H1 (cell line): Measurements from ENCODE around the gene ZNG1C. TPM values are rescaled to one million over a fixed set of nuclear protein-coding genes. Genes with fewer than 3 reads are reported as not detected.
"Not testable (repeated sequence)": the region's sequence is repeated elsewhere in the genome, so short reads cannot be mapped to it uniquely, and the experiment has no call there.

Experiments
- CTCF ChIA-PET: fragments of 300-600 bp; sonication (Branson Sonifier 250); formaldehyde crosslinking; loops from one replicate; lab custom pipeline; 2021; ENCODE audit not compliant: partially characterized antibody; lab: Charles Lee
- POLR2A ChIA-PET: fragments of 300-600 bp; sonication (Branson Sonifier 250); formaldehyde crosslinking; loops from one replicate; lab custom pipeline; 2021; ENCODE audit warnings: inconsistent platforms; ENCODE audit not compliant: partially characterized antibody; lab: Charles Lee
- DNase-seq, 2 experiments: peaks; one replicate each; pipeline versions ENCODE4 v3.0.0 to v3.0.0-alpha.2; 2010 to 2022; ENCODE audit warnings: low spot score in 2 of 2, low read depth in 1 of 2, mixed read lengths in 1 of 2
- FAIRE-seq: peaks from 2 replicates; lab custom pipeline; 2011; peaks lifted over from hg19 to GRCh38; lab: Jason Lieb, UNC
- H2AFZ ChIP-seq: 2 replicates; pipeline ENCODE4 v1.8.1; 2012; ENCODE audit warnings: low read length, inconsistent platforms
- H2AK5ac ChIP-seq: 2 replicates; pipeline ENCODE4 v1.6.1; 2013; ENCODE audit warnings: low read depth, low read length
- H2BK120ac ChIP-seq: replicated peaks from 2 replicates; pipeline ENCODE3; 2013; ENCODE audit warnings: low read depth, low read length, inconsistent platforms
- H2BK12ac ChIP-seq: 2 replicates; pipeline ENCODE4 v1.6.1; 2013; ENCODE audit warnings: low read depth, low read length
- H2BK15ac ChIP-seq: 2 replicates; pipeline ENCODE4 v1.6.1; 2013; ENCODE audit warnings: low read length
- H2BK20ac ChIP-seq: 2 replicates; pipeline ENCODE4 v1.6.1; 2013; ENCODE audit warnings: low read length
- H2BK5ac ChIP-seq: 2 replicates; pipeline ENCODE4 v1.6.1; 2013; ENCODE audit warnings: low read depth, low read length
- H3K14ac ChIP-seq: 2 replicates; pipeline ENCODE4 v1.6.1; 2013; ENCODE audit warnings: inconsistent platforms; ENCODE audit not compliant: insufficient read length
- H3K18ac ChIP-seq: 2 replicates; pipeline ENCODE4 v1.6.1; 2013; ENCODE audit warnings: low read length; ENCODE audit errors: extremely low read depth
- H3K23ac ChIP-seq: 2 replicates; pipeline ENCODE4 v1.6.1; 2013; ENCODE audit warnings: inconsistent platforms; ENCODE audit not compliant: insufficient read length
- H3K23me2 ChIP-seq: 2 replicates; pipeline ENCODE4 v1.6.1; 2013; ENCODE audit warnings: low read depth, low read length
- H3K27ac ChIP-seq: 2 replicates; pipeline ENCODE4 v1.6.1; 2011; ENCODE audit warnings: low read depth, low read length, inconsistent platforms
- H3K27me3 ChIP-seq, 4 experiments: replicated peaks in 1 of 4; 1 replicate in 1 of 4; 2 replicates in 3 of 4; pipeline versions ENCODE4 v1.6.1 to v1.8.1; 2011 to 2013; ENCODE audit warnings: low read length in 3 of 4, mild to moderate bottlenecking in 3 of 4, inconsistent platforms in 2 of 4, mixed read lengths in 2 of 4, moderate library complexity in 1 of 4; ENCODE audit not compliant: control insufficient read depth in 3 of 4, insufficient read depth in 3 of 4; ENCODE audit errors: extremely low read depth in 1 of 4
- H3K36me3 ChIP-seq, 4 experiments: 2 replicates each; pipeline versions ENCODE4 v1.6.1 to v1.8.1; 2011 to 2013; ENCODE audit warnings: mild to moderate bottlenecking in 4 of 4, low read length in 3 of 4, moderate library complexity in 2 of 4, control low read depth in 1 of 4, inconsistent platforms in 1 of 4; ENCODE audit not compliant: insufficient read depth in 4 of 4, control insufficient read depth in 2 of 4
- H3K4ac ChIP-seq: replicated peaks from 2 replicates; pipeline ENCODE3; 2013; ENCODE audit warnings: low read length, low read depth, mixed read lengths, inconsistent platforms; ENCODE audit not compliant: insufficient read length
- H3K4me1 ChIP-seq, 4 experiments: replicated peaks in 1 of 4; 1 replicate in 1 of 4; 2 replicates in 3 of 4; pipeline versions ENCODE4 v1.6.1 to v1.8.1; 2011 to 2013; ENCODE audit warnings: low read length in 3 of 4, inconsistent platforms in 2 of 4, mixed read lengths in 1 of 4; ENCODE audit not compliant: insufficient read depth in 4 of 4, control insufficient read depth in 3 of 4
- H3K4me2 ChIP-seq, 2 experiments: 2 replicates each; pipeline versions ENCODE4 v1.6.1 to v1.8.1; 2011 to 2013; ENCODE audit warnings: low read depth in 2 of 2, low read length in 2 of 2, control low read depth in 1 of 2, inconsistent platforms in 1 of 2, mild to moderate bottlenecking in 1 of 2; ENCODE audit not compliant: insufficient read depth in 1 of 2
- H3K4me3 ChIP-seq, 4 experiments: fragments of 200-600, 300-600 bp in 1 of 4; sonication (generic), shearing (Covaris generic), sonication (Bioruptor Twin) in 1 of 4; 2 replicates each; pipeline versions ENCODE4 v1.5.1 to v1.8.1; 2011 to 2016; ENCODE audit warnings: low read length in 4 of 4, low read depth in 3 of 4, control low read depth in 2 of 4, inconsistent platforms in 2 of 4, mild to moderate bottlenecking in 2 of 4, mixed read lengths in 1 of 4, moderate library complexity in 1 of 4; ENCODE audit not compliant: insufficient read depth in 2 of 4; ENCODE audit errors: extremely low read depth in 1 of 4
- H3K56ac ChIP-seq: replicated peaks from 2 replicates; pipeline ENCODE3; 2013; ENCODE audit warnings: low read depth, mild to moderate bottlenecking, mixed read lengths, low read length, inconsistent platforms; ENCODE audit not compliant: insufficient read length
- H3K79me1 ChIP-seq: 2 replicates; pipeline ENCODE4 v1.6.1; 2013; ENCODE audit warnings: low read depth, low read length, control low read depth
- H3K79me2 ChIP-seq, 2 experiments: 2 replicates each; pipeline versions ENCODE4 v1.6.1 to v1.8.1; 2012 to 2013; ENCODE audit warnings: low read length in 2 of 2, mild to moderate bottlenecking in 2 of 2, inconsistent platforms in 1 of 2; ENCODE audit not compliant: insufficient read depth in 2 of 2, control insufficient read depth in 1 of 2
- H3K9ac ChIP-seq, 4 experiments: replicated peaks in 1 of 4; 1 replicate in 1 of 4; 2 replicates in 3 of 4; pipeline versions ENCODE4 v1.6.1 to v1.8.1; 2011 to 2013; ENCODE audit warnings: low read depth in 3 of 4, low read length in 3 of 4, control low read depth in 2 of 4, mild to moderate bottlenecking in 2 of 4, moderate library complexity in 2 of 4, inconsistent platforms in 1 of 4; ENCODE audit errors: extremely low read depth in 1 of 4
- H3K9me3 ChIP-seq, 2 experiments: 2 replicates each; pipeline versions ENCODE4 v1.6.1 to v1.8.1; 2012 to 2013; ENCODE audit warnings: mild to moderate bottlenecking in 2 of 2, moderate library complexity in 2 of 2, control low read depth in 1 of 2, inconsistent platforms in 1 of 2, low read depth in 1 of 2, low read length in 1 of 2, mixed read lengths in 1 of 2; ENCODE audit not compliant: insufficient read depth in 2 of 2
- H4K20me1 ChIP-seq, 2 experiments: replicated peaks in 1 of 2; 2 replicates each; pipeline versions ENCODE3 to v1.8.1; 2011 to 2013; ENCODE audit warnings: inconsistent platforms in 2 of 2, low read length in 2 of 2, mild to moderate bottlenecking in 1 of 2; ENCODE audit not compliant: insufficient read depth in 2 of 2, control insufficient read depth in 1 of 2
- H4K5ac ChIP-seq: 2 replicates; pipeline ENCODE4 v1.6.1; 2013; ENCODE audit warnings: low read length, low read depth, mixed read lengths, inconsistent platforms; ENCODE audit not compliant: insufficient read length
- H4K8ac ChIP-seq: 2 replicates; pipeline ENCODE4 v1.8.0; 2013; ENCODE audit warnings: mild to moderate bottlenecking, moderate library complexity, low read length, inconsistent platforms; ENCODE audit not compliant: insufficient read depth; ENCODE audit errors: extremely low read depth
- H4K91ac ChIP-seq: replicated peaks from 2 replicates; pipeline ENCODE3; 2013; ENCODE audit warnings: low read length, mixed read lengths, inconsistent platforms; ENCODE audit not compliant: insufficient read length
- WGBS, 2 experiments: shearing (Covaris generic) in 1 of 2; methylation state at CpG; one replicate each; pipeline versions ENCODE4 v1.1.6 to v1.1.7; 2013 to 2015; ENCODE audit warnings: low lambda C conversion rate in 2 of 2, mixed read lengths in 2 of 2, inconsistent platforms in 1 of 2, low coverage in 1 of 2, missing lambda C conversion rate in 1 of 2; ENCODE audit not compliant: insufficient replicate concordance in 2 of 2, insufficient coverage in 1 of 2, insufficient read length in 1 of 2; ENCODE audit errors: extremely low coverage in 1 of 2, missing lambda C conversion rate in 1 of 2; 5-methylcytosine and 5-hydroxymethylcytosine counted together
- polyA plus RNA-seq, 7 experiments: library from polyadenylated mRNA; depleted of rRNA in 3 of 7; stranded (reverse) in 5 of 7; unstranded in 2 of 7; fragments of >200 nt in 5 of 7; fragments of 200-250 nt in 2 of 7; gene quantifications; 1 replicate in 5 of 7; 2 replicates in 1 of 7; 4 replicates in 1 of 7; pipeline versions ENCODE4 v1.2.1 to v1.2.3, GENCODE V29; 2011 to 2013; ENCODE audit warnings: missing spikeins in 2 of 7, mixed read lengths in 2 of 7
- total RNA-seq: library from RNA; stranded (reverse); fragmentation: NEBNext Ultra II Directional; extraction: Animal tissue kit (Norgen Biotek cat#: 25700); gene quantifications from 2 replicates; pipeline ENCODE4 v1.2.1, GENCODE V29; 2021

ZNG1C gene
- total and polyA plus RNA-seq, 2 of the 8 experiments (the other 6 are each of a cell fraction or from before 2014, with no cell fraction given) = 12.9 to 17.2 TPM

DNA sequence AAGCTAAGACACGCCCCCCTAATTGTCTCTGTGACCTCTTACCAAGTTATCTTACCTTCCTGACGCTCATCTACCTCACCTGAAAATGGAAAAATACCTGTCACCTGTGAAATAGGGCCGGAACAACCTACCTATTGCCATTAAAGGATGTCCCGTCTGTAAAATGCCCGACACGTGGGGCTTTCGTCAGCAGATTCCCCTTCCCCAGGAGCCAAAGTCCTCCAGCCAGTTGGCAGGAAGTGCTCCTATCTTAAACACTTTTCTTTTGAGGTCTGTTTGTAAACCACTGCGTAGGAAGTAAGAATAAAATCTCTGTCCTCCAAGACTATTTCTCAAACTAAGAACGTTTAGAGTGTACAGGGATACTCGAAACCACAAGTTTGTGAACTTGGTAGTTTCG, 654 bp downstream of the ZNG1C start:
- H3K23ac ChIP-seq, H3K9me3 ChIP-seq, H4K91ac ChIP-seq, H3K4me3 ChIP-seq, H2AK5ac ChIP-seq, H4K20me1 ChIP-seq, H3K18ac ChIP-seq, H3K4me1 ChIP-seq, H4K5ac ChIP-seq, H3K9ac ChIP-seq, H3K4me2 ChIP-seq, POLR2A ChIA-PET, H3K79me2 ChIP-seq, H2AFZ ChIP-seq, H3K36me3 ChIP-seq, H2BK5ac ChIP-seq, H3K4ac ChIP-seq, H2BK15ac ChIP-seq, H2BK120ac ChIP-seq, H2BK20ac ChIP-seq, H3K14ac ChIP-seq, DNase-seq, H2BK12ac ChIP-seq, FAIRE-seq, H4K8ac ChIP-seq, H3K23me2 ChIP-seq, H3K56ac ChIP-seq, H3K27me3 ChIP-seq, H3K27ac ChIP-seq, H3K79me1 ChIP-seq, CTCF ChIA-PET: not testable (repeated sequence)
- no CpG with 5 or more reads among the region's 11 CpGs for WGBS, 2 experiments

DNA sequence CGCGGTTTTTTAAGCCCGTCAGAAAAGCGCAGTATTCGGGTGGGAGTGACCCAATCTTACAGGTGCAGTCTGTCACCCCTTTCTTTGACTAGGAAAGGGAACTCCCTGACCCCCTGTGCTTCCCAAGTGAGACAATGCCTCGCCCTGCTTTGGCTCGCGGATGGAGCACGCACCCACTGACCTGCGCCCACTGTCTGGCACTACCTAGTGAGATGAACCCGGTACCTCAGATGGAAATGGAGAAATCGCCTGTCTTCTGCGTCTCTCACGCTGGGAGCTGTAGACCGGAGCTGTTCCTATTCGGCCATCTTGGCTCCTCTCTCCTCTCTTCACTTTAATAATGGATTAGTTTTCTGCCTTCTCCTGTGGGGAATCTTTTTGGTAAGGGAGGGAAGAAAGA, 39.3 kb downstream of the ZNG1C start:
- H3K14ac ChIP-seq, CTCF ChIA-PET, H2BK12ac ChIP-seq, H3K23ac ChIP-seq, H2BK15ac ChIP-seq, H3K9ac ChIP-seq, H4K91ac ChIP-seq, H2BK120ac ChIP-seq, H2BK20ac ChIP-seq, H4K5ac ChIP-seq, H2BK5ac ChIP-seq, H4K8ac ChIP-seq, H3K36me3 ChIP-seq, H3K4me3 ChIP-seq, H2AK5ac ChIP-seq, H2AFZ ChIP-seq, H3K18ac ChIP-seq, H3K4me2 ChIP-seq, H3K4ac ChIP-seq, H3K79me1 ChIP-seq, H3K79me2 ChIP-seq, H3K56ac ChIP-seq, H3K9me3 ChIP-seq, H3K23me2 ChIP-seq, H3K27me3 ChIP-seq, FAIRE-seq, H4K20me1 ChIP-seq, H3K4me1 ChIP-seq, POLR2A ChIA-PET, H3K27ac ChIP-seq: not testable (repeated sequence)
- 57% methylated on average over 10 of the region's 16 CpGs; no CpG with 5 or more reads in 1 of the 2 experiments for WGBS, 2 experiments
- peak in 1 of 2 experiments; percentile 75 for DNase-seq
